Measurements from ENCODE around the gene KRTAP5-6. TPM values are rescaled to one million over a fixed set of nuclear protein-coding genes. Genes with fewer than 3 reads are reported as not detected.

The KRTAP5-6 gene
- total RNA-seq, 1 experiment from 2014 or later: not detected

DNA sequence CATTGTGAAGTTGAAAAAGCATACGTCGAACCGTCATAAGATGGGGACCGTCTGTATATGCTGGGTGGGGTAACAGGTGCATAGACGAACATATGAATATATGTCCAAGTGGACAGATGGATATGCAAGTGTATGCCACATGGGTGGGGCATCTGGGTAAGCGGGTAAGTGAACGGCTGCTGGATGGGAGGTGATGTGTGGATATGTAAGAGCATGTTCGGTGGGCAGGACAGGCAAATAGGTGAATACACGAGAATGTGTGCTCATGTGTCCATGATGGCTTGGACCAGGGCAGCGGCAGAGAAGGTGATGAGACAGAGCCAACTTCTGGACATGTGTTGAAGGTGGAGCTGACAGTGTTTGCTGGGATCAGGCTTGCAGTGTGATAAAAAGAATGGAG is 41.4 kb downstream of the KRTAP5-6 start (continued):
- TF ChIP-seq, protein P1, sequence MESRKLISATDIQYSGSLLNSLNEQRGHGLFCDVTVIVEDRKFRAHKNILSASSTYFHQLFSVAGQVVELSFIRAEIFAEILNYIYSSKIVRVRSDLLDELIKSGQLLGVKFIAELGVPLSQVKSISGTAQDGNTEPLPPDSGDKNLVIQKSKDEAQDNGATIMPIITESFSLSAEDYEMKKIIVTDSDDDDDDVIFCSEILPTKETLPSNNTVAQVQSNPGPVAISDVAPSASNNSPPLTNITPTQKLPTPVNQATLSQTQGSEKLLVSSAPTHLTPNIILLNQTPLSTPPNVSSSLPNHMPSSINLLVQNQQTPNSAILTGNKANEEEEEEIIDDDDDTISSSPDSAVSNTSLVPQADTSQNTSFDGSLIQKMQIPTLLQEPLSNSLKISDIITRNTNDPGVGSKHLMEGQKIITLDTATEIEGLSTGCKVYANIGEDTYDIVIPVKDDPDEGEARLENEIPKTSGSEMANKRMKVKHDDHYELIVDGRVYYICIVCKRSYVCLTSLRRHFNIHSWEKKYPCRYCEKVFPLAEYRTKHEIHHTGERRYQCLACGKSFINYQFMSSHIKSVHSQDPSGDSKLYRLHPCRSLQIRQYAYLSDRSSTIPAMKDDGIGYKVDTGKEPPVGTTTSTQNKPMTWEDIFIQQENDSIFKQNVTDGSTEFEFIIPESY (IDR thresholded peaks at IDR 0.05; ENCODE audit: extremely low read depth, insufficient replicate concordance, low read length): no peak
- TF ChIP-seq SP1 (IDR thresholded peaks at IDR 0.05; ENCODE audit: low read depth) (no peak), SIN3A (IDR thresholded peaks at IDR 0.05; ENCODE audit: low read depth) (no peak), RAD21 (IDR thresholded peaks at IDR 0.05; ENCODE audit: low read depth) (no peak), EZH2phosphoT487 (IDR thresholded peaks at IDR 0.05; ENCODE audit: borderline replicate concordance) (no peak), ZNF274 (IDR thresholded peaks at IDR 0.05; ENCODE audit: low read depth, low read length) (no peak), ELF1 (IDR thresholded peaks at IDR 0.05; ENCODE audit: borderline replicate concordance, low read depth) (no peak), FOSL1 (IDR thresholded peaks at IDR 0.05; ENCODE audit: low read depth) (no peak)

DNA sequence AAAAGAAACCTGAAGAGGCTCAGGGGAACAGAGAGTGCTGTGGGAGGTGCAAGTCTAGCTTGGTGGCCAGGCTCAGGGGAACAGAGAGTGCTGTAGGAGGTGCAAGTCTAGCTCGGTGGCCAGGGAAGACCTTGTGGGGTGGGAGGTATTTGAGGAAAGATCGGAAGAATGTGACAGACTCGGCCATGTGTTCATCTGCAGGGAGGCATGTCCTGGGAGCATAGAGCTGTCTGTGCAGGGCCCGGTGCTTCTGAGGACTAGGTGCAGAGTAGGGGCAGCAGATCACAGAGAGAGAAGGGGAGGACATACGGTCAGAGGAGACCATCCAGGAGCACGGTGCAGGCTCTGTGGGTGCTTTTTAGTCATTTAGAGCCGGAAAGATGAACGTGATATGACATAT is 42.6 kb downstream of the KRTAP5-6 start:
- BruUV-seq (replicated peaks): no TSS peak
- DNase-seq (ENCODE audit: low read depth, low spot score) (no peak), ATAC-seq (no peak)
- TF ChIP-seq EGR1 (IDR thresholded peaks at IDR 0.05; ENCODE audit: low read depth): no peak
- no peak for TF ChIP-seq RAD21 (IDR thresholded peaks at IDR 0.05; ENCODE audit: low read depth)
- no peak for TF ChIP-seq CBX3 (IDR thresholded peaks at IDR 0.05; ENCODE audit: low read depth)
- TF ChIP-seq, protein P1 (IDR thresholded peaks at IDR 0.05; ENCODE audit: extremely low read depth, insufficient replicate concordance, low read length): no peak
- TF ChIP-seq SP1 (IDR thresholded peaks at IDR 0.05; ENCODE audit: low read depth): no peak
- no peak for TF ChIP-seq ZFX (IDR thresholded peaks at IDR 0.05)
- TF ChIP-seq POLR2AphosphoS5 (IDR thresholded peaks at IDR 0.05; ENCODE audit: low read depth, low read length): no peak
- TF ChIP-seq, protein P2, sequence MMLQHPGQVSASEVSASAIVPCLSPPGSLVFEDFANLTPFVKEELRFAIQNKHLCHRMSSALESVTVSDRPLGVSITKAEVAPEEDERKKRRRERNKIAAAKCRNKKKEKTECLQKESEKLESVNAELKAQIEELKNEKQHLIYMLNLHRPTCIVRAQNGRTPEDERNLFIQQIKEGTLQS (IDR thresholded peaks at IDR 0.05): no peak
- TF ChIP-seq YY1 (IDR thresholded peaks at IDR 0.05; ENCODE audit: extremely low read depth, insufficient replicate concordance, low read depth, low read length): no peak
- TF ChIP-seq TCF7L2 (IDR thresholded peaks at IDR 0.05; ENCODE audit: borderline replicate concordance, extremely low read depth, insufficient read depth, insufficient read length): no peak
- no peak for TF ChIP-seq JUND (IDR thresholded peaks at IDR 0.05)
- TF ChIP-seq CEBPB (IDR thresholded peaks at IDR 0.05; ENCODE audit: low read depth): no peak
- TF ChIP-seq ELF1 (IDR thresholded peaks at IDR 0.05; ENCODE audit: borderline replicate concordance, low read depth): no peak
- peaks cover 12 to 14% of the 10 kb centered on the region in 2 experiments; a peak in 3 of 4 replicates for H3K9me3 ChIP-seq (ENCODE audit: control insufficient read depth in 1 of 2, insufficient read depth in 1 of 2, low read depth in 1 of 2, low read length in 2 of 2)
- no peaks in the 10 kb centered on the region for H3K79me2 ChIP-seq (ENCODE audit: insufficient read depth, low read length)
- ChIA-PET CTCF (no interaction called here), POLR2A (no interaction called here), RAD21 (ENCODE audit: low non-redundant PET in 1 of 2, low total read pairs in 2 of 2, uncharacterized antibody in 2 of 2, unreplicated experiment in 2 of 2) (no interaction called here)
- H3K4me2 ChIP-seq (ENCODE audit: low read length): no peak overlapping the region
- H3K9me2 ChIP-seq (ENCODE audit: insufficient read depth): no peaks in the 10 kb centered on the region
- no peak overlapping the region for H3K27ac ChIP-seq (ENCODE audit: low read depth, low read length)
- no peak overlapping the region for H3K9ac ChIP-seq (ENCODE audit: low read length)
- peaks cover 12% of the 10 kb centered on the region; the same call in 1 of the 2 replicates for H3K27me3 ChIP-seq (ENCODE audit: insufficient read depth, low read length)
- no peak overlapping the region for H2AFZ ChIP-seq (ENCODE audit: low read depth, low read length, poor library complexity, severe bottlenecking)
- H3K4me3 ChIP-seq (replicated peaks in 1 of 2; ENCODE audit: low read depth in 1 of 2, low read length in 2 of 2): no peak overlapping the region
- H3K4me1 ChIP-seq (ENCODE audit: control insufficient read depth in 1 of 2, insufficient read depth in 2 of 2, low read length in 2 of 2): no peaks in the 10 kb centered on the region
- H3K36me3 ChIP-seq (ENCODE audit: control insufficient read depth in 1 of 2, insufficient read depth in 2 of 2, low read length in 2 of 2): no peaks in the 10 kb centered on the region
- intact Hi-C loops (cut with micrococcal nuclease): no loop called here
- H4K20me1 ChIP-seq (ENCODE audit: insufficient read depth): no peaks in the 10 kb centered on the region
